HG03103 (cell line): ENCODE measurements around the gene ZC2HC1C.
"Not testable (repeated sequence)": the region's sequence is repeated elsewhere in the genome, so short reads cannot be mapped to it uniquely, and the experiment has no call there.

Experiments used
- ATAC-seq: cut with Tn5 transposase; IDR thresholded peaks from one replicate; pipeline ENCODE4 v1.9.1; 2021; ENCODE audit warnings: low read depth; ENCODE audit not compliant: unreplicated experiment

The ZC2HC1C gene

GRCh38 chr14:75053396-75054291 is 15.8 kb upstream of the ZC2HC1C start:
- no peak for ATAC-seq

GRCh38 chr14:75054421-75054820 is 15.0 kb upstream of the ZC2HC1C start:
- ATAC-seq = no peak

- ATAC-seq = no peak
These were observed 9.8 kb upstream of the ZC2HC1C start for GRCh38 chr14:75059642-75060041.

- ATAC-seq = no peak
These were observed 9.0 kb upstream of the ZC2HC1C start for GRCh38 chr14:75060420-75060819.

GRCh38 chr14:75063013-75063412 is 6.4 kb upstream of the ZC2HC1C start:
- ATAC-seq = no peak

GRCh38 chr14:75063491-75064204 is 5.8 kb upstream of the ZC2HC1C start, which contains the start of gene ACYP1:
ACYP1 (minus strand) TSS chr14:75064024; CDS start chr14:75063553, 471 bp downstream.
- ATAC-seq = peak; percentile 92

- no peak for ATAC-seq
These were observed 5.3 kb upstream of the ZC2HC1C start for GRCh38 chr14:75064205-75064567.

GRCh38 chr14:75066691-75067090 is 2.8 kb upstream of the ZC2HC1C start:
- ATAC-seq = no peak

- no peak for ATAC-seq
These were observed 2.2 kb upstream of the ZC2HC1C start for GRCh38 chr14:75067212-75067611.

- ATAC-seq = not testable (repeated sequence)
These were observed 1.7 kb upstream of the ZC2HC1C start for GRCh38 chr14:75067765-75068164.

GRCh38 chr14:75068294-75069120 is 934 bp upstream of the ZC2HC1C start:
- no peak for ATAC-seq

- ATAC-seq = no peak
These were observed 337 bp downstream of the ZC2HC1C start for GRCh38 chr14:75069811-75070145.

- no peak for ATAC-seq
These were observed 942 bp downstream of the ZC2HC1C start for GRCh38 chr14:75070383-75070782.

- ATAC-seq = no peak
These were observed 8.4 kb downstream of the ZC2HC1C start for GRCh38 chr14:75077794-75078193.

GRCh38 chr14:75079521-75079920 is 10.1 kb downstream of the ZC2HC1C start:
- no peak for ATAC-seq

- ATAC-seq = no peak
These were observed 12.3 kb downstream of the ZC2HC1C start for GRCh38 chr14:75081660-75082229.

- ATAC-seq = no peak
These were observed 13.8 kb downstream of the ZC2HC1C start for GRCh38 chr14:75083271-75083670.

- ATAC-seq = no peak
These were observed 15.1 kb downstream of the ZC2HC1C start for GRCh38 chr14:75084513-75084912.

- ATAC-seq = no peak
These were observed 18.7 kb downstream of the ZC2HC1C start for GRCh38 chr14:75088153-75088552.

- no peak for ATAC-seq
These were observed 19.3 kb downstream of the ZC2HC1C start for GRCh38 chr14:75088566-75089373.
